HEK293 (cell line): Measurements from ENCODE around the gene PHETA1.

Source experiments
- CTCF ChIA-PET: fragments of 350-600 bp; formaldehyde crosslinking; extraction: SDS; loops from one replicate; lab custom pipeline; 2021; ENCODE audit warnings: antibody characterized with exemption; lab: Yijun Ruan, JAX
- POLR2A ChIA-PET: fragments of 300-600 bp; formaldehyde crosslinking; extraction: SDS; loops from one replicate; lab custom pipeline; 2020; ENCODE audit warnings: antibody characterized with exemption, inconsistent platforms; lab: Yijun Ruan, JAX
- H3K27ac ChIP-seq: fragments of 200-500 bp; sonication (Bioruptor generic); 2 replicates; pipeline ENCODE4 v1.5.1; 2014; ENCODE audit warnings: low read depth, low read length, control low read depth, inconsistent platforms; ENCODE audit errors: extremely low read depth
- H3K36me3 ChIP-seq, 2 experiments: fragments of 200-500 bp in 1 of 2; sonication (Bioruptor generic) in 1 of 2; 1 replicate in 1 of 2; 2 replicates in 1 of 2; pipeline ENCODE4 v1.5.1; 2014 to 2017; ENCODE audit warnings: inconsistent platforms in 2 of 2, low read length in 2 of 2; ENCODE audit not compliant: control insufficient read depth in 2 of 2, insufficient read depth in 1 of 2
- H3K4me1 ChIP-seq: fragments of 200-500 bp; sonication (Bioruptor generic); 2 replicates; pipeline ENCODE4 v1.5.1; 2014; ENCODE audit warnings: mild to moderate bottlenecking, low read length, inconsistent platforms; ENCODE audit not compliant: control insufficient read depth, insufficient read depth
- H3K4me3 ChIP-seq: 2 replicates; pipeline ENCODE4 v1.5.1; 2011; ENCODE audit warnings: low read depth, mild to moderate bottlenecking, control low read depth, low read length, moderate library complexity
- H3K9me3 ChIP-seq: fragments of 200-500 bp; sonication (Bioruptor generic); 2 replicates; pipeline ENCODE4 v1.5.1; 2014; ENCODE audit warnings: low read depth, low read length, inconsistent platforms; ENCODE audit not compliant: control insufficient read depth, insufficient read depth
- GLIS2 ChIP-seq: fragments of 450-650 bp; formaldehyde crosslinking; IDR thresholded peaks from 2 replicates; pipeline ENCODE4 v1.5.1; 2016; ENCODE audit warnings: missing biosample characterization, missing genetic modification characterization
- HOXC10 ChIP-seq: sonication (generic); formaldehyde crosslinking; IDR thresholded peaks from 2 replicates; pipeline ENCODE4 v1.8.1; 2023; ENCODE audit warnings: mild to moderate bottlenecking, missing genetic modification reagents
- SP7 ChIP-seq: fragments of 450-650 bp; formaldehyde crosslinking; IDR thresholded peaks from 2 replicates; pipeline ENCODE4 v1.5.1; 2016; ENCODE audit warnings: missing biosample characterization, missing genetic modification characterization
- ZBTB10 ChIP-seq: fragments of 450-650 bp; formaldehyde crosslinking; IDR thresholded peaks from 2 replicates; pipeline ENCODE4 v1.5.1; 2016; ENCODE audit warnings: missing biosample characterization, missing genetic modification characterization
- ZNF10 ChIP-seq: fragments of 450-650 bp; formaldehyde crosslinking; IDR thresholded peaks from 2 replicates; pipeline ENCODE4 v1.5.1; 2017; ENCODE audit warnings: missing biosample characterization, missing genetic modification characterization
- ZNF140 ChIP-seq: fragments of 450-650 bp; formaldehyde crosslinking; IDR thresholded peaks from 2 replicates; pipeline ENCODE4 v1.5.1; 2016; ENCODE audit warnings: missing biosample characterization, missing genetic modification characterization
- ZNF146 ChIP-seq: fragments of 450-650 bp; formaldehyde crosslinking; IDR thresholded peaks from 2 replicates; pipeline ENCODE4 v1.5.1; 2016; ENCODE audit warnings: missing biosample characterization, missing genetic modification characterization
- ZNF391 ChIP-seq: fragments of 450-650 bp; formaldehyde crosslinking; IDR thresholded peaks from 2 replicates; pipeline ENCODE4 v1.5.1; 2016; ENCODE audit warnings: low read depth, missing biosample characterization, missing genetic modification characterization, borderline replicate concordance
- ZNF558 ChIP-seq: fragments of 450-650 bp; formaldehyde crosslinking; IDR thresholded peaks from 2 replicates; pipeline ENCODE4 v1.5.1; 2016; ENCODE audit warnings: missing biosample characterization, missing genetic modification characterization
- ZNF660 ChIP-seq: fragments of 450-650 bp; IDR thresholded peaks from 2 replicates; pipeline ENCODE4 v1.5.1; 2018; ENCODE audit warnings: missing biosample characterization, mild to moderate bottlenecking, missing genetic modification characterization
- ZNF785 ChIP-seq: fragments of 450-650 bp; formaldehyde crosslinking; IDR thresholded peaks from 2 replicates; pipeline ENCODE4 v1.5.1; 2016; ENCODE audit warnings: missing biosample characterization, missing genetic modification characterization

Gene PHETA1

GRCh38 chr12:111363578-111363977, 5.3 kb downstream of the PHETA1 start (continued):
- TF ChIP-seq ZBTB10 (no peak), ZNF140 (no peak)

- no peaks in the 10 kb centered on the region for H3K9me3 ChIP-seq
- H3K27ac ChIP-seq = no peak overlapping the region
- ChIA-PET POLR2A (no interaction called here), CTCF (no interaction called here)
- peaks cover 0 to 25% of the 10 kb centered on the region in 2 experiments; a peak in 2 of 3 replicates for H3K36me3 ChIP-seq
- no peaks in the 10 kb centered on the region for H3K4me1 ChIP-seq
- no peak for TF ChIP-seq ZNF146 (tag by site-specific recombination)
- no peak overlapping the region for H3K4me3 ChIP-seq
Measured at GRCh38 chr12:111362687-111363475, 6.0 kb downstream of the PHETA1 start.

GRCh38 chr12:111361717-111362576, 6.9 kb downstream of the PHETA1 start:
- TF ChIP-seq HOXC10 (CRISPR knock-in tag) (no peak), GLIS2 (tag by site-specific recombination) (peak; percentile 27; the same call in 1 of the 2 replicates)
- peaks cover 0 to 25% of the 10 kb centered on the region in 2 experiments; a peak in 2 of 3 replicates for H3K36me3 ChIP-seq
- ChIA-PET CTCF (interaction anchor here (0.7 kb wide), 1 partner anchor 66 kb away, joined by 3 read pairs; no protein-coding TSS in a partner anchor), POLR2A (interaction anchor here (0.6 to 0.9 kb wide), 2 partner anchors 22 to 338 kb away, joined by 3 to 5 read pairs; no protein-coding TSS in a partner anchor)
- no peak overlapping the region for H3K27ac ChIP-seq
- no peaks in the 10 kb centered on the region for H3K9me3 ChIP-seq
- no peaks in the 10 kb centered on the region for H3K4me1 ChIP-seq
- no peak overlapping the region for H3K4me3 ChIP-seq

GRCh38 chr12:111361073-111361716, 7.7 kb downstream of the PHETA1 start:
- Histone ChIP-seq H3K36me3 (peaks cover 0 to 22% of the 10 kb centered on the region in 2 experiments; a peak in 2 of 3 replicates), H3K27ac (no peak overlapping the region), H3K4me1 (no peaks in the 10 kb centered on the region), H3K9me3 (no peaks in the 10 kb centered on the region), H3K4me3 (no peak overlapping the region)
- CTCF ChIA-PET = interaction anchor here (0.6 kb wide), 1 partner anchor 333 kb away, joined by 3 read pairs; no protein-coding TSS in a partner anchor
- POLR2A ChIA-PET = interaction anchor here (0.6 to 0.9 kb wide), 2 partner anchors 21 to 339 kb away, joined by 3 to 5 read pairs; no protein-coding TSS in a partner anchor
- no peak for TF ChIP-seq ZNF785 (tag by site-specific recombination)
- no peak for TF ChIP-seq SP7 (tag by site-specific recombination)
- no peak for TF ChIP-seq ZNF660 (tag by site-specific recombination)
- TF ChIP-seq ZNF10 (tag by site-specific recombination) = no peak
- TF ChIP-seq ZNF558 (tag by site-specific recombination) = no peak
- no peak for TF ChIP-seq ZNF391 (tag by site-specific recombination)
